A673 (cell line): ENCODE results near the gene RBM39.

Source experiments
- EZH2 ChIP-seq: fragments of 200-600 bp; sonication (generic); IDR thresholded peaks from 2 replicates; pipeline ENCODE4 v1.6.1; 2017; ENCODE audit warnings: borderline replicate concordance, low read depth, mild to moderate bottlenecking, mixed read lengths, antibody characterized with exemption, low read length; ENCODE audit not compliant: poor library complexity, severe bottlenecking
- TF ChIP-seq, protein P1 (sequence below): fragments of 300-800, 200-600 bp; sonication (generic); conservative IDR thresholded peaks from 2 replicates; pipeline ENCODE4 v1.5.1; 2017; ENCODE audit warnings: low read depth, mild to moderate bottlenecking, antibody characterized with exemption, low read length, moderate library complexity, mixed read lengths

DNA sequence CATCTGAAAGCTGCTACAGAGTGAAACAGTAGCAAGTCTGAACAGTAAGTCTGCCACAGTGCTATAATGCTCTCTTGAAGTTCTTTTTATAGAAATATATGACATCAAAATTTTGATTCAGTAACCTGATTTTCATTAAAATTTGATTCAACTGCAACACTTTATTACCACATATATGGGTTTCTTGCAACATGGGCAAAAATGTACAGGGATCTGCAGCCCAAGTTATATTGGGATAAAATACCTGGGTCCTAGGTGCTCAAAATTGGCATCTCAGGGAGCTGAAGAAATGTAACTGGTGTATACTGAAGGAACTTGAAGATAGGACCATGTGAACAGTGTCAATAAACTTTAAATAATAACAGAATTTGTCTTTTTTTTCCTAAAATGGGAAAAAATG lies 32.0 kb downstream of the RBM39 start:
- TF ChIP-seq, protein P1, sequence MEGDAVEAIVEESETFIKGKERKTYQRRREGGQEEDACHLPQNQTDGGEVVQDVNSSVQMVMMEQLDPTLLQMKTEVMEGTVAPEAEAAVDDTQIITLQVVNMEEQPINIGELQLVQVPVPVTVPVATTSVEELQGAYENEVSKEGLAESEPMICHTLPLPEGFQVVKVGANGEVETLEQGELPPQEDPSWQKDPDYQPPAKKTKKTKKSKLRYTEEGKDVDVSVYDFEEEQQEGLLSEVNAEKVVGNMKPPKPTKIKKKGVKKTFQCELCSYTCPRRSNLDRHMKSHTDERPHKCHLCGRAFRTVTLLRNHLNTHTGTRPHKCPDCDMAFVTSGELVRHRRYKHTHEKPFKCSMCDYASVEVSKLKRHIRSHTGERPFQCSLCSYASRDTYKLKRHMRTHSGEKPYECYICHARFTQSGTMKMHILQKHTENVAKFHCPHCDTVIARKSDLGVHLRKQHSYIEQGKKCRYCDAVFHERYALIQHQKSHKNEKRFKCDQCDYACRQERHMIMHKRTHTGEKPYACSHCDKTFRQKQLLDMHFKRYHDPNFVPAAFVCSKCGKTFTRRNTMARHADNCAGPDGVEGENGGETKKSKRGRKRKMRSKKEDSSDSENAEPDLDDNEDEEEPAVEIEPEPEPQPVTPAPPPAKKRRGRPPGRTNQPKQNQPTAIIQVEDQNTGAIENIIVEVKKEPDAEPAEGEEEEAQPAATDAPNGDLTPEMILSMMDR: no peak
- no peak for TF ChIP-seq EZH2
